Epidermal melanocyte (primary cell): ENCODE measurements around the gene XRCC5.
A peak's percentile ranks its signal among the peaks of the same experiment; 100 is the strongest.

ENCODE experiments used
- DNase-seq: peaks from one replicate; pipeline ENCODE4 v3.0.0; 2011; ENCODE audit warnings: low spot score; ENCODE audit not compliant: insufficient read length

XRCC5 gene

GRCh38 chr2:216151313-216152025 lies 42.3 kb downstream of the XRCC5 start:
- DNase-seq, result no peak

- DNase-seq, result no peak
Observed at GRCh38 chr2:216155954-216156353, 46.8 kb downstream of the XRCC5 start.

- no peak for DNase-seq
Observed at GRCh38 chr2:216156822-216157221, 47.7 kb downstream of the XRCC5 start.

GRCh38 chr2:216159144-216159543 lies 50.0 kb downstream of the XRCC5 start:
- peak; percentile 29 for DNase-seq

DNA sequence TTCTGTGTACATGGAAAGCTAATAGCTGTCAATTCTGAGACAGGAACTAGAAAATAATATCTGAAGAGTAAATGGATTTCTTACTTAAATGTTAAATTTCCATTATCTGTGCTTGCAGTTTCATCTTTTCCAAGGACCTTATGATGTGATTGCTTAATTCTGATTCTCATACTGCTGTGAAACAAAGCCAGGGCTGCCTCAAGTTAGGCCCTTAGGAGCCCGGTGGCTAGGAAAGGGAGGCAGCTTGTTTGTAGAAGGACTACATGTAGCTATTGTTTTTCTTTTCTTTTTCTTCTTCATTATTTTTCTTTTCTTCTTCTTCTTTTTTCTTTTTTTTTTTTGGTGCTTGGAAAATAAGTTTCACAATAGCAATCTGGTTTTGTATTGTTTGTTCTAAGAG lies 50.5 kb downstream of the XRCC5 start:
- no peak for DNase-seq

- DNase-seq, result no peak
Observed at GRCh38 chr2:216160786-216161185, 51.6 kb downstream of the XRCC5 start.

GRCh38 chr2:216161967-216162366 lies 52.8 kb downstream of the XRCC5 start:
- DNase-seq, result no peak

GRCh38 chr2:216163518-216163917 lies 54.4 kb downstream of the XRCC5 start:
- no peak for DNase-seq

- no peak for DNase-seq
Observed at GRCh38 chr2:216164087-216164486, 54.9 kb downstream of the XRCC5 start.

DNA sequence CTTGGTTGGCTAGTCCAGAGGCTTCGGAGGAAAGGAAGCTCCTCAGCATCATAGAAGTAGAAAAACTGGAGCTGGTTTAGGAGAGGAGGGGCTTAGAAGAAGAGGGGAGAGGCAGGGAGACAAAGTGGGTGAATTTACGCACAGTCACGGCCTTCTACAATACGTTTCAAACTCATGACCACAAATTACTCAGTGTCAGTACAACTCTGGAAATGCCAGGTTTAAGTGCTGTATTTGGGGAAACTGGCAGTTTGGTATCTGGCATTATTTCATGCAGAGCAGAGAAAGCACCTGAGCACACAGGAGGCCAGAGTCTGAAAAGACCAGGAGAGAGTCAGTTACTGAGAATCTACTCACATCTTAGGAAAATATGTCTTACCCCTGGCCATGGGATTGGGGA lies 55.4 kb downstream of the XRCC5 start:
- no peak for DNase-seq

DNA sequence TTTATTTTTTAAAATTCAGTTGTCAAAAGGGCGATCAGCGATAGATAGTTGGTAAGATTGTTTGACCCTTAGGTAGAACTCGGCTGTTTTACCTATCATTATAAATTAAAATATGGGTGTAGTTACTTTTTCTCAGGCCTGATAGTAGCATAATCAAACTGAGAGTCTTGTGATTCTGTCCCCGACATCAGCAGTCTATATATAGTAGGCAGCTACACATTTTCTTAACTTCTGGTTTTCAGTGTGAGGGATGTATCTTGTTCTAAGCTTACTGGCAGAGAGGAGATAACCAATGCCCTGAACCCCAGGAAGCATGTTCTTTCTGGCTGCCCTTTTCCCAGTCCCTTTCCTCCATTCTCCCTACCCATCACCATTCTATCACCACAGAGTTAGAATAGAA lies 56.6 kb downstream of the XRCC5 start:
- DNase-seq, result no peak

DNA sequence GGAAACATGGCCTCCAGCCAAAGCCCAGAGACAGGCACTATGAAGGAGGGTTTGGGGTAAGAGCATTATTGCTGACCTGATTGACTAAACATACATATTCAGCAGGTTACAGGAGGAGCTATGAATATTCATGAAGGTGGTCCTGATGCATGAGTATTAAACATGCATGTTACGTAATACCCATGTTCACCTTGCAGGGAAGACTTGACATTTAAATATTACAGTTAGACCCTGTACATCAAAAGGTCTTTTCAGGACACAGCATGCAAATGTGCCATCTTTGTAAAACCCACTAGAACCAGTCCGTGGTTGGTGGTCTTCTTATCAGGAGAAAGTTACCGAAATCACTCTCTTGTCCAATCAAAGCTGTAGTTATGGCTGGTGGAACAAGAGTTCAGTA lies 59.9 kb downstream of the XRCC5 start:
- DNase-seq, result no peak

DNA sequence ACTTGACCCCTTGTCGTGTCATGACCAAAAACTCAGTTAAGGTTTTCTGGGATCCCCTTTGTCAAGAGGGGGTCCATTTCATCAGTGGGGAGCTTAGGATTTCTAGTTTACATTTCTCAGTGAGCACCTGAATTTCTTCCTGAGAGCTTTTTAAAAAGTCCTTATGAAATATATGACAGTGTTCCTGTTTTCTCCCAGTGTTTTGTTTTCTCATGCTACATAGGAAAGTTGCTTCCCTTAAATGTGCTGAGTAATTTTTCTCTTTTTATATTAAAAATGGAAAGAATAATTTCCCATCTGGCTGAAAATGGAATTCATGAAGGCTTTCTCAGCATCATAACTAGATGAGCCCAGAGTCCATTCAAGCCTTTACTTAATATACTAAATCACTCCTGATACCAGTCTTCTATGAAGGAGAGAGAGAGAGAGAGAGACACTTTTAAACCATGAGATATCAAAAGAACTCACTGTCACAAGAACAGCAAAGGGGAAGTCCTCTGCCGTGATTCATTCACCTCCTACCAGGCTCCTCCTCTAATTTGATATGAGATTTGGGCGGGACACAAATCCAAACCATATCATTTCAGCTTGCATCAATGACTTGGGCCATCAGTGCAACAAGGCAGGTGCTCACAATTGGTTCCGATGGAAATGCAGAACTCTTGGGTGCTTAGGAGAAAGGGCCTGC lies 61.1 kb downstream of the XRCC5 start:
- no peak for DNase-seq

- DNase-seq, result no peak
Observed at GRCh38 chr2:216171011-216171410, 61.9 kb downstream of the XRCC5 start.

DNA sequence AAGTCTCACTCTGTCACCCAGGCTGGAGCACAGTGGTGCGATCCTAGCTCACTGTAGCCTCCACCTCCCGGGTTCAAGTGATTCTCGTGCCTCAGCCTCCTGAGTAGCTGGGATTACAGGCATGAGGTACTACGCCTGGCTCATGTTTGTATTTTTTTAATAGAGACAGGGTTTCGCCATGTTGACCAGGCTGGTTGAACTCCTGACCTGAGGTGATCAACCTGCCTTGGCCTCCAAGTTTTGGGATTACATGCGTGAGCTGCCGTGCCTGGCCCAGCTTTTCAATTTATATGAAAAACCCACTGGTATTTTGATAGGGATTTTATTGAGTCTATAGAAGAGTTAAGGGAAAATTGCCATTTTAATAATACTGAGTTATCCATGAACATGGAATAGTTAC lies 63.3 kb downstream of the XRCC5 start:
- no peak for DNase-seq

DNA sequence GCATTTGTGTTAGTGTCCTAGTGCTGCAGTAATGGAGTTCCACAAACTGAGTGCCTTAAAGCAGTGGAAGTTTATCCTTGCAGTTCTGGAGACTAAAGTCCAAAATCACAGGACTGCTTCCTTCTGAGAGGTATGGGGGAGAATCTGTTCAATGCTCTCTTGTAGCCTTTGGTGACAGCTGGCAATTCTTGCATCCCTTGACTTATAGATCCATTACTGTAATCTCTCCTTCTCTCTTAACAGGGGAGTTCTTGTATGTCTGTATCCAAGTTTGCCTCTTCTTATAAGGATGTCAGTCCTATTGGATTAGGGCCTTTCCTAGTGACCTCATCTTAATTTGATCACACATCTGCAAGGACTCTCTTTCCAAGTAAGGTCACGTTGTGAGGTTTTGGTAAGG lies 69.9 kb downstream of the XRCC5 start:
- DNase-seq, result no peak

DNA sequence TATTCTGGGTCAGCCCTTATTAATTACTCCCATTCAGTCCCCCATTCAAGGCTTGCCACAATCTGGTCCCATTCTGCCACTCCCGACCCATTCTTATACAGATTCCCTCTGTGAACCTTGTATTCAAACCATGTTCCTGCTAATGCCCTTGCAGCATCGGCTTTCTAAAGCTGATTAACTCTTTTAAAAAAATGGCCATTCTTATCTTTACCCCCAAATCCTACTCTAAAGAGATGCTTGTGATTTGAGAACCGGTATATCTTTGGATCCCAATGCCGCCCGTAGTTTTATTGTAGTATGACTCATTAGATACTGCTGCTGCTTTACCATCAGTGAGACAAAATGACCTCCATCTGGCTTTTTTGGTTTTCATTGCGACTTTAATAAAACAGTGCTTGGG lies 72.2 kb downstream of the XRCC5 start:
- no peak for DNase-seq

DNA sequence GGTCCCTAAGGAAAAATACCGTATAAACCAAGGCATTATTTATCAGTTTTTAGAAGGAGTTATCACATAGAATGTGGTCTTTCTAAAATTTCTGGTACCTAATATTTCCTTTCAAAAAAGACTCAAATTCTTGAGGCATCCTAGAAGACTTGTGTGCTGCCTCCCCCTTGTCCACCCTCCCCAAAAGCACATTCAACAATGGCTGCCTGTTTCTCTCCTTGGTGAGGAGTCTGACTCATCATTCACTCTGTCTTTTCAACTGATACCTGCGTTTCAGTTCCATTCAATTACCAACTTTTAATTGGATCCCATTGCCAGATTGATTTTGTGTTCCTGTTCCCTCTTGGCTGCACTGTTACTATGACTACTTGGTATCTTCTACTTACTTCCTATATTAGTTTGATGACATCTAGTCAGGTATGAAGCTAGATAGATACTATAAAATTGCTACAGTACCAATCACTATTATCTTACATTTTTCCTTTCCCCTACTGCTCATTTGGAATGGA lies 72.9 kb downstream of the XRCC5 start:
- DNase-seq, result no peak

DNA sequence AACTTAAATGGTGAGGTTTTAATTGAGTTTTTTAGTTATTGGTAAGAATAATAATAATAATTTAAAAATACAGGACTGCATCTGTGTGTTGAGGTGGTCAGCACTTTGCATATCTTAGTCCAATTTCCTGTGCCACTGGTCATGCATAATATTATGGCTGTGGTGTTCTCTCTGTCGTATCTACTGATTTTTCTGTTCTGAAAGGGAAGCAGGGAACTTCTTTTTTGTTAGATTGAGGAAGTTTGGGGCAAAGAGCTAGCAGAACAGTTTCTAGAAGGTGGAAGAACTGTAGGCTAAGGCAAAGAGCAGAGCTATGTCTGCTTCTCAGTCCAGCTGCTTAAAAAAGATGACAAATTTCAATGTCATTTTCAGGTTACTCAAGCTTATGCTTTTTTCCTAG lies 74.3 kb downstream of the XRCC5 start:
- DNase-seq, result no peak

DNA sequence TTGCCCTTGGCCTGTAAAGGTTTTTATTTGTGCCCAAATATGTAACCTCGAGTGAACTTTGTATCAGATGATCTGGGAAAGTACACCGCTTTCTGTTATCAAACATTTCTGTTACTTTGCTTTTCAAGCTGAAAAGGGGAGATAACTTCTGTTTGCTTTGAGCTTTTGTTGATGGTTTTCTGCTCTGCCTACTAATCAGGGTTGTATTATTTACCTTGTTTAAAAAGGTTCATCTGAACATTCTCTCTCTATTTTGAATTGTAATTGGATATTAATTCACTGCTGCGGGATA lies 79.4 kb downstream of the XRCC5 start:
- no peak for DNase-seq

- DNase-seq, result no peak
Observed at GRCh38 chr2:216188956-216189355, 79.8 kb downstream of the XRCC5 start.

DNA sequence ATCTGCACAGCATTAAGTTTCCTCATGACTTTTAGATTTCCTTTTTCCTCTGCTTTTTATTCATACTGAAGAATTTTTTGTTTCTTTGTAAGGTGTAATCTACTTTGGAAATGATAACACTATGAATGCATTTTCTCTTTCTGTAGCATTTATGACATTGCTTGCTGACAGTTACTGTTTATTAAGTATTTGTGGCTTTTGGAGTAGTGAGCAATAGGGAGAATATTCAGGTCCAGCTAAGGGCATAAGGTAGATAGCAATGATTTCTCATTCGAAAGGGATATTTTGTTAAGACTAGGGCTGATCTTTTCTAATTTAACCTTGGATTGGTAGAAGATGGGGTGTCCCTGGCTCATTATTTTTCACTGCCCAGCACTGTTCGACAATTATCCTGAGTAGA lies 80.3 kb downstream of the XRCC5 start:
- DNase-seq, result no peak

DNA sequence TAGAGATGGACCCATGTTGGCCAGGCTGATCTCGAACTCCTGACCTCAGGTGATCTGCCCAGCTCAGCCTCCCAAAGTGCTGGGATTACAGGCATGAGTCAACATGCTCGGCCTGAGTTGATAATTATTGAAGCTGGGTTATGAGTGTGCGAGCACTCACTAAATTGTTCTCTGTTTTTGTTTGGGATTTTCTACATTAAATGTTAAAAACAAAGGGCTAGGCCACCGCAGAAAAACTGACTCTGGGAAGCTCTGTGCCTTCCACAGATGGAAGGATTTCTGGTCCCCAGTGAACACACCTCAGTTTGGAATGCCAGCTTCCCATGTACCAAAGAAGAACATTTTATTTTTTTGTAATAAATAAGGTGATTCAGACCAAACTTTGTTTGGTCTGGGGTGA lies 83.0 kb downstream of the XRCC5 start:
- DNase-seq, result no peak
